NCI-H1930 (cell line): ENCODE measurements around the gene EPHB3.
A peak's percentile ranks its signal among the peaks of the same experiment; 100 is the strongest.

Experiments used
- DNase-seq, 2 experiments: peaks; one replicate each; lab custom pipeline; 2025; lab: John Stamatoyannopoulos, UW

EPHB3 gene

GRCh38 chr3:184543843-184544512, 17.6 kb upstream of the EPHB3 start:
- peak; percentile 77 for DNase-seq

GRCh38 chr3:184544513-184544861, 17.1 kb upstream of the EPHB3 start:
- no peak for DNase-seq

- no peak for DNase-seq
Measured at GRCh38 chr3:184545769-184546168, 15.8 kb upstream of the EPHB3 start.

GRCh38 chr3:184546252-184546651, 15.3 kb upstream of the EPHB3 start:
- no peak for DNase-seq

GRCh38 chr3:184549796-184550577, 11.6 kb upstream of the EPHB3 start:
- DNase-seq: no peak

- no peak for DNase-seq
Measured at GRCh38 chr3:184551103-184551502, 10.5 kb upstream of the EPHB3 start.

GRCh38 chr3:184551614-184552256, 9.8 kb upstream of the EPHB3 start:
- no peak for DNase-seq

GRCh38 chr3:184552296-184552695, 9.3 kb upstream of the EPHB3 start:
- no peak for DNase-seq

- no peak for DNase-seq
Measured at GRCh38 chr3:184552863-184553262, 8.7 kb upstream of the EPHB3 start.

GRCh38 chr3:184553385-184553784, 8.2 kb upstream of the EPHB3 start:
- DNase-seq: no peak

- DNase-seq: no peak
Measured at GRCh38 chr3:184554461-184554860, 7.1 kb upstream of the EPHB3 start.

- DNase-seq: no peak
Measured at GRCh38 chr3:184556582-184557347, 4.8 kb upstream of the EPHB3 start.

- DNase-seq: no peak
Measured at GRCh38 chr3:184557348-184557950, 4.1 kb upstream of the EPHB3 start.

- no peak for DNase-seq
Measured at GRCh38 chr3:184558726-184559125, 2.9 kb upstream of the EPHB3 start.

- DNase-seq: no peak
Measured at GRCh38 chr3:184559336-184559735, 2.2 kb upstream of the EPHB3 start.

- no peak for DNase-seq
Measured at GRCh38 chr3:184560531-184560930, 1.1 kb upstream of the EPHB3 start.

- no peak for DNase-seq
Measured at GRCh38 chr3:184561913-184562877, 610 bp downstream of the EPHB3 start.

GRCh38 chr3:184562878-184563560, 1.4 kb downstream of the EPHB3 start:
- no peak for DNase-seq

GRCh38 chr3:184563561-184563925, 2.0 kb downstream of the EPHB3 start:
- DNase-seq: no peak

- no peak for DNase-seq
Measured at GRCh38 chr3:184563941-184564684, 2.5 kb downstream of the EPHB3 start.
